GM18870 (cell line): Measurements from ENCODE around the gene PRR23A.
"Not testable (repeated sequence)": the region's sequence is repeated elsewhere in the genome, so short reads cannot be mapped to it uniquely, and the experiment has no call there.

Experiments
- ATAC-seq: cut with Tn5 transposase; IDR thresholded peaks from one replicate; pipeline ENCODE4 v1.9.1; 2021; ENCODE audit warnings: moderate library complexity; ENCODE audit not compliant: unreplicated experiment

The PRR23A gene

DNA sequence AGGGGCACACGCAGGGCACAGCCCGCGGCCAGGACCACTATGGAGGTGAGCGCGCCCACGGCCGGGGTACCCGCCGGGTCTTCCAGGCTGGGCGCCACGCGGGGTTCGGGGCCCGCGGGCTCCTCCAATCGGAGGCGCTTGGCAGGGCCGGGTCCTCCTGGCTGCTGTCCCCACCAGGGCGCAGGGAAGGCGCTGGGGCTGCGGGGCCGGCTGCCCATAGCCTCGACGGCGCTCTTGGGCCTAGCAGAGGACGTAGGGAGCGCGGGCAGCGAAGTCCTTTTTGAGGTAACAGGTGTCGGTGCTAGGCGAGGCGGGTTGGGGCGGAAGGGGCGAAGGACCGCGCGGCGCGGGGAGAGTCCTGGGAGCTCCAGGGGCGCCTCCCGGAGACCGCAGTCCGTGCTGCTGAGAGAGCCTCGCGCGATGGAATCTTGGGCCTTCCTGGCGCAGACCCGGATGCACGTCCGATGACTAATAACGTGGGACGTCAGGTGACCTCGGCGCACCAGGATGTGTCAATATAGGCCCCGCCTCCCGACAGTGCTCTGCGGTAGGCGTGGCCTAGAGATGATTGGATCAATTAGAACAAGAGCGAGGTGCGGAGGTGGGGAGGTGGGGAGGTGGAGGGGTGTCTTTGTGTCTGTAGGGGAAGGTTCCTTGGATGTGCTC is at the start of gene PRR23A:
PRR23A (minus strand) TSS at position 218 of the 666 bp plus-strand sequence; CDS start at position 218, 0 bp downstream.
- no peak for ATAC-seq

DNA sequence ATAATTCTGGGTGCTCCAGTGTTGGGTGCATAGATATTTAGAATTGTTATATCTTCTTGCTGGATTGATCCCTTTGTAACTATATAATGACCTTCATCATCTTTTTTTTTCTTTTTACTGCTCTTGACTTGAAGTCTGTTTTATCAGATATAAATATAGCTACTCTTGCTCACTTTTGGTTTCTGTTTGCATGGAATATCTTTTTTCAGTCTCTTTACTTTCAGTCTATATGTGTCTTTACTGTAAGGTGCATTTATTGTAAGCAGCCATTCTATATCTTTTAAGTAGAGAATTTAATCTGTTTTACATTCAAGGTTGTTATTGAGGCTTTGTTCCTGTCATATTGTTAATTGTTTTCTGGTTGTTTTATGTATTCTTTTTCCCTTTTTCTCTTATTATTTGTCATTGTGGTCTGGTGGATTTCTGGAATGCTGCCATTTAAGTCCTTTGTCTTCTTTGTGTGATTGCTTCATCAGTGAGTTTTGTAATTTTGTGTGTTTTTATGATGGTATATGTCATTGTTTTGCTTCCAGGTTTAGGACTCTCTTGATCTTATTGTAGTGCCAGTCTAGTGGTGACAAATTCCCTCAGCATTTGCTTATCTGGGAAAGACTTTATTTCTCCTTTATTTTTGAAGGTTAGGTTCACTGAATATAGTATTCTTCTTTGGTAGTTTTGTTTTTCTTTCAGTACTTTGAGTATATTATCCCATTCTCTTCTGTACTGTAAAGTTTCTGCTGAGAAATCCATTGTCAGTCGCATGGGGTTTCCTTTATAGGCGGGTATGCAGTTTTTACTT is 46.9 kb upstream of the PRR23A start:
- ATAC-seq, result no peak

DNA sequence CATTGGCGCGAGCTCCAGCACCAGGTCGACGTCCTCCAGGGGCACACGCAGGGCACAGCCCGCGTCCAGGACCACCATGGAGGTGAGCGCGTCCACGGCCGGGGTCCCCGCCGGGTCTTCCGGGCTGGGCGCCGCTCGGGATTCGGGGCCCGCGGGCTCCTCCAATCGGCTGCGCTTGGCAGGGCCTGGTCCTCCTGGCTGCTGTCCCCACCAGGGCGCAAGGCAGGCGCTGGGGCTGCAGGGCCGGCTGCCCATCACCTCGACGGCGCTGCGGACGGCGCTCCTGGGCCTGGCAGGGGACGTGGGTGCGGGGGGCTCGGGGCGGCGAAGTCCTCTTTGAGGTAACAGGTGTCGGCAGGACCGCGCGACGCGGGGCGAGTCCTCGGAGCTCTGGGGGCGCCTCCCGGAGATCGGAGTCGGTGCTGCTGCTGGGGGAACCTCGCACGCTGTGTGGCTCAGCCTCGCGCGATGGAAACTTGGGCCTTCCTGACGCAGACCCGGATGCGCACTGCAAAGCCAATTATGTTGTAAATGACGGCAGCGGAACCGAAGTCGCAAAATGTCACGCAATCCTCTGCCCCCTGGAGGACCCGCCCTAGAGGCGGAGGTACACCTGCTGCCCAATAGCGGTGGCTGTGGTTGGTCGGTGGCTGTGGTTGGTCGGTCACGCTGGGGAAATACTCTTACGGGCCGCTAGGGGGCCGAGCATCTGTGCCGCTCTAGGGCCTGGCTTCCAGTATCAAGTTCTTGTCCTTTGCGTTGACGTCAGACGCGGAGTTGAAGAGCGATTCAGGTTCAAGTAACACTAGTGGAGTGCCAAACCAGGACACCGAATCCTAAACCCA is 38.5 kb upstream of the PRR23A start, which contains the start of gene PRR23C:
PRR23C (minus strand) TSS at position 527 of the 845 bp plus-strand sequence; CDS start at position 255, 272 bp downstream.
- no peak for ATAC-seq

DNA sequence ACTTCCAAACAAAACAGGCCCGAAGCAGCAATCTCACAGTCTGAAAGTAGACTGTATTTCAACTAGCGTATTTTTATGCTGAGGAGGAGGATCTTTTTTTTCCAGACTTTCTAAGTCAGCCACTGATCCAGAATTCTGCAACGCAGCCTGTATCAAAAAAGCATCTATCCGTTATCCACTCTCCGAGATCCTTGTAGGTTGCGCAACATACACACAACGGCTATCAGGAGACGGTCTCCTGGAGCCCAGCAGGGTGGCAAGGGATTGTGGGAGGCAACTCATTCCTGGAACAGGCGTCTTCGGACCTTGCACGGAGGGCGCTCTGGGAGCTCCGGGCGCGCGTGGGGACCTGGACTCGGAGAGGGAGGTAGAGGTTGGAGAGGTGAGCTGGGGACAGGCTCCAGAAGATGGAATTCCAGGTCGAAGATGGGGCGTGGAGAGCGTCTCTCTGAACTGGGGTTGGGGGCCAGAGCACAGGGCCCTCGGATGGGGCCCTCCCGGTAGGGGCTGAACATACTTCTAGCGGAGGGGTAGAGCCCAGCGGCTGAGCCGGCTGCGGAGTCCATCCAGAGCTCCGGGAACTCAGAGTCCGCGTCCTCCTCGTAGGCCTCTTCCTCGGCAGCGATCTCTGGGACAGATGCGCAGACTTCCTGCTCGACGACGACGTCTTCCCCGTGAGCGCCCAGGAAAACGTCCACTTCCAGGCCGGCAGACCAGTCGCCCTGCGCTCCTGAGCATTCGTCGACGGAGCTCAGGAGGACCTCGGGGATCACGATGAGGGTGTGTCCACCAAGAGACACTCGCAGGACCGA is 37.7 kb upstream of the PRR23A start:
- no peak for ATAC-seq

DNA sequence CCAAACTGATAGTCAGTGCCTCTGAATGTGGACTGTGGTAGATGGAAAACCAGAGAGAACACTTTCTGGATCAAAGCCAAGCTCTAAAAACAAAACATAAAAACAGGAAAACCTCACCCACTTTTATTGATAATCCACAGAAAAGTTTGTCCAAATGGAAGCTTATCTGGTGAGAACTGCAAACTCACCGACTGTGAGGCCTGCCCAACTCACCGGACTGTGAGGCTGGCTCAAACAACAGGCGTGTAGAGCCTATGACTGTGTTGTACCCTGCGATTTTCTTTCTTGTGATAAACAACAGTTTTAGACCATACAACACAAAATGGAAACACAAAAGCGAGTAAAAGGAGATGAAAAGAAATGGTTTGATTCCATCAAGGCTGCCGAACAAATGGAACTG is 31.4 kb upstream of the PRR23A start:
- ATAC-seq, result no peak

DNA sequence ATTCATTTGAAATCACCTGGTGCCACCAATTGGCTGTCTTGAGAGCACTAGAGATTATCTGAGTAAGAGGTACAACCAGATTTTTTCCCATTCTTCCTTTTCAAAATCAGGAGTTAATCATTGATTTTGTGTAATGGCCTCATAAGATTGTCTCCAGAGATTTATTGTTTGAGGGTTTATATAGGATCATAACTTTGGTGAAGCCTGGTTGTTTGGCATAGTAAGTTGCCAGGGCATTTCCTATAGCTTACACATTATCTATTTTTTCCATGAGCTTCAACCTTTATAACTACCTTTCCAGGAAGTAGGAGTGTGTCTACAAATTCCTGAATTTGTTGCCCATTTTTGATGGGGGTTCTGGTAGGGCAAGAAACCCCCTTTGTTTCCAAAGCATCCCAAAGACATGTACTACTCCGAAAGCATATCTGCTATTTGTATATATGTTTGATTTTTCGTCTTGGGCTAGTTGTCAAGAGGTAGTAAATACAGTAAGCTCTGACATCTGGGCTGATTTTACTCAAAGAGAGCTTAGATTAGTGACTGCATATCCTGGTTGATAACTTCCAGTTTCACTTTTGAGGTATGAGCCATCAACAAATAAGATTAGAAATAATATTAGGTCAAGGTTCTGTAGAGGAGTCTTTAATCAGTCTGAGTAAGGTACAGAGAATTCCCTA is 26.4 kb upstream of the PRR23A start:
- no peak for ATAC-seq

DNA sequence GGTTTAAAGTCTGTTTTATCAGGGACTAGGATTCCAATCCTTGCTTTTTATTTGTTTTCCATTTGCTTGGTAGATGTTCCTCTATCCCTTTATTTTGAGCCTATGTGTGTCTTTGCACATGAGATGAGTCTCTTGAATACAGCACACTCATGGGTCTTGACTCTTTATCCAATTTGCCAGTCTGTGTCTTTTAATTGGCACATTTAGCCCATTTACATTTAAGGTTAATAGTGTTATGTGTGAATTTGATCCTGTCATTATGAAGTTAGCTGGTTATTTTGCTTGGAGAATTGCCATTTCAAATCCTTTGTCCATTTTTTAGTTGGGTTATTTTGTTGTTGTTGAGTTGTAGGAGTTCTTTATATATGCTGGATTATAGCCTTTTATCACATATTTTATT is 24.5 kb upstream of the PRR23A start:
- not testable (repeated sequence) for ATAC-seq

DNA sequence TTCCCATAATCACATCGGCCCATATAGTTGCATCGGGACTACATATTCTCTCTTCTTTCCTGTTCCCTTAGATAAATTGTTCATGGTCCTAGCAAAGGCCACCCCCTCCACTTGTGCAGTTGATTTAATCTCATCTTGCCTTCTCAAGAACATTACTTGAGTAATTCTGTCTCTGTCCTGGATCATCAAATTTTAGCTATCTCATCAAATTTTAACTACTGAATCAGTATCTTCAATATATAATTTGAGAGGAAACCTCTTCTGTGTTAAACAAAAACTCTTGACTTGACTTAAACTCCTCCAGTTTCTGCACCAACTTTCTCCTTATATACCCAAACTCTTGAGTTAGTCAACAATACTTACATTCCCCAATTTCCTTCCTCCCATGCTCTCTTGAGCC is 18.9 kb upstream of the PRR23A start:
- no peak for ATAC-seq

DNA sequence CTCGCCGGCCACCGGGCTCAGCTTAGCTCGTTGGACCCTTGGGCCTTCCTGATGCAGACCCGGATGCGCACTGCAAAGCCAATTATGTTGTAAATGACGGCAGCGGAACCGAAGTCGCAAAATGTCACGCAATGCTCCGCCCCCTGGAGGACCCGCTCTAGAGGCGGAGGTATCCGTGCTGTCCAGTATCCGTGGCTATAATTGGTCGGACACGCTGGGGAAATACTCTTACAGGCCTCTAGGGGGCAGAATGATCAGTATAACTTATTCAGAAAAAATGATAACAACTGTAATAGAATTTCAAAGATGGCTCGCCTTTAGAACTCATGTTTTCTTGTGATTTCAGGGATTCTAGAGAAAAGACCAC is 14.8 kb upstream of the PRR23A start, which contains the start of gene PRR23B:
PRR23B (minus strand) TSS at position 59 of the 367 bp plus-strand sequence. CDS start 265 bp downstream, outside the sequence.
- no peak for ATAC-seq

DNA sequence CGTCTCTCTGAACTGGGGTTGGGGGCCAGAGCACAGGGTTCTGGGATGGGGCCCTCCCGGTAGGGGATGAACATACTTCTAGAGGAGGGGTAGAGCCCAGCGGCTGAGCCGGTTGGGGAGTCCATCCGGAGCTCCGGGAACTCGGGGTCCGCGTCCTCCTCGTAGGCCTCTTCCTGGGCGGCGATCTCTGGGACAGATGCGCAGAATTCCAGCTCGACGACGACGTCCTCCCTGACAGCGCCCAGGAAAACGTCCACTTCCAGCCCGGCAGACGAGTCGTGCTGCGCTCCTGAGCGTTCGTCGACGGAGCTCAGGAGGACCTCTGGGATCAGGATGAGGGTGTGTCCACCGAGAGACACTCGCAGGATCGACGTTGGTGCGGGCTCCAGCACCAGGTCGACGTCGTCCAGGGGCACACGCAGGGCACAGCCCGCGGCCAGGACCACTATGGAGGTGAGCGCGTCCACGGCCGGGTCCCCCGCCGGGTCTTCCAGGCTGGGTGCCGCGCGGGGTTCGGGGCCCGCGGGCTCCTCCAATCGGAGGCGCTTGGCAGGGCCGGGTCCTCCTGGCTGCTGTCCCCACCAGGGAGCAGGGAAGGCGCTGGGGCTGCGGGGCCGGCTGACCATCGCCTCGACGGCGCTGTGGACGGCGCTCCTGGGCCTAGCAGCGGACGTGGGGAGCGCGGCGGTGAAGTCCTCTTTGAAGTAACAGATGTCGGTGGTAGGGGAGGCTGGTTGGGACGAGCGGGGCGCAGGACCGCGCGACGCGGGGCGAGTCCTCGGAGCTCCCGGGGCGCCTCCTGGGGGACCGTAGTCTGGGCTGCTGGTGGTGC is 14.2 kb upstream of the PRR23A start:
- no peak for ATAC-seq

DNA sequence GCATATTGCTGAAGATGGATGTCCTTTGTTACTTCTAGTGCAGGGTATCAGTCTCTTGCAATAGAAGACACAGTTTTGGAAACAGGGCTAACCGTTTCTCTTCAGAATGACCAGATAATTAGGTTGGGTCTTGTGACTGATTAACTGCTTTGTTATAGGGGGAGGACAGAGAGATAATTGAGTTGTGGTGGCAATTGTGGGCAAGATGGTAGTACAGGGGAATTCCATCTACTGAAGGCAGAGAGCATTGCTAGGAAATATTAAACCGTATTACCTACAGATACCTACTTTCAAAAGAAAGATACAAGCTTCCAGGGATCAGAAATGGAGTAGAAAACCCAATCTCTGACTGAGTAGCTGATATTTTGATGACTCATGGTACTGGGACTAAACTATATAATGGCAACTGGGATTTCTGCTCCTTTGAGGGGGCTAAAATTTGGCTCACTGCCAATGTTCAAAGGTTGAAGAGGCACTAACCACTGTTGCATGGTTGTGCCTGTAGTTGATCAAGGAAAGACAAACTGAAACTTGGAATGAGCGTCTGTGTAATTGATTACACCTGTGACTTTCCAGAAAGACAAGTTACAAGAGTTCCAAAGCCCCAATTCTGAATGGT is 10.5 kb upstream of the PRR23A start:
- peak; percentile 70 for ATAC-seq

DNA sequence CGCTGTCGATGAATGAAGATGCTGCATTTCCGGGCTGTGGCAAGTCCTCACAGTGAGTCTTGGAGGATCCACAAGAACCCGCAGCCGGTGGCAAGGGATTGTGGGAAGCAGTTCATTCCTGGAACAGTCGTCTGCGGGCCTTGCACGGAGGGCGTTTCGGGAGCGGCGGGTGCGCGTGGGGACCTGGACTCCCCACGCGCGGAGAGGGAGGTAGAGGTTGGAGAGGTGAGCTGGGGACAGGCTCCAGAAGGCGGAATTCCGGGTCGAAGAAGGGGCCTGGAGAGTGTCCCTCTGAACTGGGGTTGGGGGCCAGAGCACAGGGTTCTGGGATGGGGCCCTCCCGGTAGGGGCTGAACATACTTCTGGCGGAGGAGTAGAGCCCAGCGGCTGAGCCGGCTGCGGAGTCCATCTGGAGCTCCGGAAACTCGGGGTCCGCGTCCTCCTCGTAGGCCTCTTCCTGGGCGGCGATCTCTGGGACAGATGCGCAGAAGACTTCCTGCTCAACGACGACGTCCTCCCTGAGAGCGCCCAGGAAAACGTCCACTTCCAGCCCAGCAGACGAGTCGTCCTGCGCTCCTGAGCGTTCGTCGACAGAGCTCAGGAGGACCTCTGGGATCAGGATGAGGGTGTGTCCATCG is 593 bp downstream of the PRR23A start:
- ATAC-seq, result no peak

DNA sequence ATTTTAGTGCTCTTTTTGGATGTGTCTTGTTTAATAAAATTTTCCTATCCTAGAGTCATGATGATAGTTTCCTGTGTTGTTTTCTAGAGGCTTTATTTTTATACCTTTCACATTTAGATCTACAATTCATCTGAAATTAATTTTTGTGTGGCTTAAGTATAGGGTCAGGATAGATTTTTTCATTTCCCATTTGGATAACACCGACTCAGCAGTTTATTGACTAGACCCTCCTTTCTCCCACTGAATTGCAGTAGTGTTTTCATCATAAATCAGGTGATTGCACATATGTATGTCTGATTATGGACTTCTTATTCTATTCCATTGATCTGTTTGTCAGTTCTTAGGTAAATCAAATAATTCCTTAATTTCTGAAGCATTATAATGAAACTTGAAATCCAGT is 10.4 kb downstream of the PRR23A start:
- ATAC-seq, result no peak

DNA sequence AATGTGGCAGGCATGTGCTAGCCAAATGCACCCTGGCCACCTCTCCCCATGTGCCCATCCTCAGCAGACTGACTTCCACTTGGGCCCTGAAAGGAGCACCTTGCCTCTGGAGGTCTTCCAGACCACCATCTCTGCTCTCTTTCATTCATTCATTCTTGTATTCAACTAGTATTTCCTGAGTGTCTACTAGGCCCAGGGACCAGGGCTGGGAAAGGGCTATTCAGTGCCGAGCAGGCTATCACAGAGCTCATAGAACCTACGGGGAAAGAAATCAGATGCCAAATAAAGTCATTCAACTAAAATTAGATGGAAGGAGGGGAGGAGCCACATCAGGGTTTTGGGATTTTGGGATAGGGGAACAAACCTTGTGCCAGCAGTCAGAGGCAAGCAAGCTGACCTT is 18.9 kb downstream of the PRR23A start:
- no peak for ATAC-seq

DNA sequence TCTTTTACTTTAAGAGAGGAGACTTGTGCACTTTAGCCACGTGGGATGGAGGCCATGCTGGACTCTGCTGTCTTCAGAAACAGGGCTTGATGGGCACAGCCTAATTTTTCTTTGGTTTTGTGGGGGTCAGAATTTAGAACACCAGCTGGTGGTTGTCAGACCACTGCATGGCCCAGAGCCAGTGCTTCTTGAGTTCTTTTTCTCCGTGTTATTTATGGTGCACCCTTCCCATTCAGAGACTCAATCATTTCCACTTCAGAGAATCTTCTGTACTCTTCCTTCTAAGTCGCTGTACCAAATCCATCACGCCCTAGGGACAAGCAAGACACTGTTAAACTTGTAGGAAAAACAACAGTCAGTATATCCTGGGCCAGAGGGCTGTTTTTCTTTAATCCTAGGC is 20.1 kb downstream of the PRR23A start:
- ATAC-seq, result no peak

DNA sequence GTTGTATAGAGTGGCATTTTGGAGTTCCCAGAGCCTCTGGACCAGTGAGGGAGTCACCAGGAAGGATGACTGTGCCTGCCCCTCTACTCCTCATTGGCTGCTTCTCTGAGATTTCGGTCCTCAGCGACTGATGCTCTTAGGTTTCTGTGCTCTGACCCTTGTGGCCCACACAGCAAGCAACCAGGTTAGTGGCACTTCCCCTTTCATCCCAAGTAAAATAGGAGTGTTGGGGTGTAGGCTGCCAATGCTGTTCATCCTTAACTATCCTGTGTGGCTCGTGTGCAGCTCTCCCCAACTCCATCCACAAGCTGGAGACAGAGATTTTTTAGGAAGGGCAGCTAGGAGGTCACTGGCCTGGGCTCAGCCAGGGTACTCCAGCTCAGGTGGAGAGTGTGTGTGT is 21.3 kb downstream of the PRR23A start:
- ATAC-seq, result no peak

DNA sequence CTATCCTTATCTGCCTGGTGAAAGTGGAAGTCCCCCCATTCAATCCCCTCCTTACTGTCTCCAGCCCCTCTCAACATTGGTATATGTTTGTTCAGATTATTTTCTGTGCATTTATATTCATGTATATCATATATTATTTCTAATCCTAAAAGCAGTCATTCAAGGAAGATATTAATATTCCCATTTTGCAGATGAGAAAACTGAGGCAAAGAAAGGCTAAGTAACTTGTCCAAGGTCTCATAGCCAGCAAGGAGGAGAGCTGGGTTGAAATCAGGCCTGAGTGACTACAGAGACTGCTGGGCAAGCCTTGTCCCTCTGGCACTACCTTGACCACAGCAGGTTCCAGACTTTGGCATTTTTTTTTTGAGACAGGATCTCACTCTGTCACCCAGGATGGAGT is 30.0 kb downstream of the PRR23A start:
- no peak for ATAC-seq

DNA sequence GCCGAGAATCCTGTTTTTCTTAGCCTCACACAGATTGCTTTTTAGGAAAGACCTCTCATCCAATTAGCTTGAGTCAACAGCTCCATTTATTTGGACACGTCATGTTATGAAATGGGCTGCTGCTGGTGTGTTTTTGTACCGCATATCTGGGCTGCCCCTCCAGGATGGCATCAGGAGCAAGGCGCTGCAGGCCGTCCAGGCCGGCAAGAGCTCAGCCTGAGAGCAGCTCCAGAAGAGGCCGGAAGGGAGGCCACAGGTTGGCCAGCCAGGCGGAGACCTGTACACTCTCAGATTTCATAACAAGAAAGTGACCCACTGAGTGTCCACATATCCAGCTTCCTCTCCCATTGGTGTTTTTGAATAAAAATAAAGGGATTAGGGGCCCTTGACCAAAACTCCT is 30.7 kb downstream of the PRR23A start:
- ATAC-seq, result no peak
